H9 (cell line): ENCODE data around the gene USP40. TPM values are rescaled to one million over a fixed set of nuclear protein-coding genes. Genes with fewer than 3 reads are reported as not detected.

ENCODE experiments used
- DNase-seq: peaks from one replicate; pipeline ENCODE4 v3.0.0-alpha.2; 2017
- H2AFZ ChIP-seq: one replicate; pipeline ENCODE4 v1.6.1; 2013; ENCODE audit warnings: mild to moderate bottlenecking, low read length, control low read depth, moderate library complexity
- H2AK5ac ChIP-seq: 2 replicates; pipeline ENCODE4 v1.6.1; 2013; ENCODE audit warnings: low read length, control low read depth, mixed read lengths; ENCODE audit not compliant: insufficient read length
- H2BK120ac ChIP-seq: one replicate; pipeline ENCODE4 v1.6.1; 2013; ENCODE audit warnings: low read depth, mild to moderate bottlenecking, low read length, control low read depth, inconsistent platforms; ENCODE audit not compliant: poor library complexity, severe bottlenecking
- H2BK12ac ChIP-seq: 2 replicates; pipeline ENCODE4 v1.6.1; 2013; ENCODE audit warnings: low read length, control low read depth, mixed read lengths, low read depth; ENCODE audit not compliant: insufficient read length
- H2BK15ac ChIP-seq: 2 replicates; pipeline ENCODE4 v1.6.1; 2013; ENCODE audit warnings: low read depth, low read length, control low read depth
- H2BK20ac ChIP-seq: one replicate; pipeline ENCODE4 v1.6.1; 2013; ENCODE audit warnings: low read depth, mild to moderate bottlenecking, low read length, control low read depth, inconsistent platforms; ENCODE audit not compliant: poor library complexity, severe bottlenecking
- H2BK5ac ChIP-seq: 2 replicates; pipeline ENCODE4 v1.6.1; 2013; ENCODE audit warnings: low read length, control low read depth, mixed read lengths; ENCODE audit not compliant: insufficient read length
- H3K14ac ChIP-seq: 2 replicates; pipeline ENCODE4 v1.6.1; 2013; ENCODE audit warnings: low read length, control low read depth; ENCODE audit not compliant: insufficient read depth
- H3K18ac ChIP-seq: 2 replicates; pipeline ENCODE4 v1.6.1; 2013; ENCODE audit warnings: low read depth, mild to moderate bottlenecking, mixed read lengths, low read length, control low read depth; ENCODE audit not compliant: insufficient read length
- H3K23ac ChIP-seq: 2 replicates; pipeline ENCODE4 v1.6.1; 2013; ENCODE audit warnings: low read length, control low read depth, mixed read lengths, low read depth; ENCODE audit not compliant: insufficient read length
- H3K23me2 ChIP-seq: 2 replicates; pipeline ENCODE4 v1.6.1; 2013; ENCODE audit warnings: low read depth, mild to moderate bottlenecking, mixed read lengths, low read length, control low read depth; ENCODE audit not compliant: insufficient read length, poor library complexity, severe bottlenecking
- H3K27ac ChIP-seq: 2 replicates; pipeline ENCODE4 v1.5.1; 2013; ENCODE audit warnings: low read length, control low read depth, mixed read lengths, low read depth; ENCODE audit not compliant: insufficient read length
- H3K27me3 ChIP-seq: 2 replicates; pipeline ENCODE4 v1.6.1; 2013; ENCODE audit warnings: low read length, control low read depth, inconsistent platforms; ENCODE audit not compliant: insufficient read depth
- H3K4ac ChIP-seq: 2 replicates; pipeline ENCODE4 v1.6.1; 2013; ENCODE audit warnings: low read depth, mild to moderate bottlenecking, control low read depth, inconsistent platforms, low read length, moderate library complexity
- H3K4me1 ChIP-seq: 2 replicates; pipeline ENCODE4 v1.6.1; 2013; ENCODE audit warnings: low read length, control low read depth, inconsistent platforms; ENCODE audit not compliant: insufficient read depth
- H3K4me2 ChIP-seq: 2 replicates; pipeline ENCODE4 v1.6.1; 2013; ENCODE audit warnings: low read length, control low read depth, mixed read lengths; ENCODE audit not compliant: insufficient read length, insufficient read depth
- H3K56ac ChIP-seq: 2 replicates; pipeline ENCODE4 v1.6.1; 2013; ENCODE audit warnings: low read depth, mild to moderate bottlenecking, mixed read lengths, low read length, control low read depth; ENCODE audit not compliant: insufficient read length
- H3K79me1 ChIP-seq: 2 replicates; pipeline ENCODE4 v1.6.1; 2013; ENCODE audit warnings: low read depth, mild to moderate bottlenecking, moderate library complexity, low read length, control low read depth, inconsistent platforms; ENCODE audit not compliant: insufficient read depth, poor library complexity, severe bottlenecking
- H3K79me2 ChIP-seq: 2 replicates; pipeline ENCODE4 v1.6.1; 2013; ENCODE audit warnings: low read length, control low read depth, inconsistent platforms; ENCODE audit not compliant: insufficient read depth
- H3K9ac ChIP-seq: 2 replicates; pipeline ENCODE4 v1.6.1; 2013; ENCODE audit warnings: low read length, control low read depth, mixed read lengths; ENCODE audit not compliant: insufficient read length; ENCODE audit errors: extremely low read depth
- H3K9me3 ChIP-seq: one replicate; pipeline ENCODE4 v1.6.1; 2013; ENCODE audit warnings: low read depth, low read length, inconsistent platforms; ENCODE audit not compliant: control insufficient read depth
- H3T11ph ChIP-seq: one replicate; pipeline ENCODE4 v1.6.1; 2013; ENCODE audit warnings: mild to moderate bottlenecking, low read length, control low read depth, inconsistent platforms
- H4K20me1 ChIP-seq: one replicate; pipeline ENCODE4 v1.6.1; 2013; ENCODE audit not compliant: control insufficient read depth, insufficient read length, insufficient read depth
- H4K5ac ChIP-seq: 2 replicates; pipeline ENCODE4 v1.6.1; 2013; ENCODE audit warnings: low read depth, mild to moderate bottlenecking, mixed read lengths, low read length, control low read depth; ENCODE audit not compliant: insufficient read length
- H4K8ac ChIP-seq: replicated peaks from 2 replicates; pipeline ENCODE4 v1.6.1; 2013; ENCODE audit warnings: low read length, control low read depth, mixed read lengths, low read depth; ENCODE audit not compliant: insufficient read length
- H4K91ac ChIP-seq: 2 replicates; pipeline ENCODE4 v1.6.1; 2013; ENCODE audit warnings: low read depth, mild to moderate bottlenecking, moderate library complexity, mixed read lengths, low read length, control low read depth; ENCODE audit not compliant: insufficient read length
- H3K27ac Mint-ChIP-seq, 3 experiments: 2 replicates in 2 of 3; 3 replicates in 1 of 3; pipeline ENCODE4 v1.8.0; 2020 to 2021; ENCODE audit warnings: mixed read lengths in 3 of 3, mild to moderate bottlenecking in 1 of 3, moderate library complexity in 1 of 3
- H3K27me3 Mint-ChIP-seq: 2 replicates; pipeline ENCODE4 v1.8.0; 2021; ENCODE audit warnings: low read depth, mild to moderate bottlenecking, moderate library complexity, mixed read lengths
- H3K36me3 Mint-ChIP-seq, 3 experiments: 2 replicates in 2 of 3; 3 replicates in 1 of 3; pipeline ENCODE4 v1.8.0; 2020 to 2021; ENCODE audit warnings: low read depth in 3 of 3, mixed read lengths in 3 of 3; ENCODE audit not compliant: insufficient read depth in 1 of 3
- H3K4me1 Mint-ChIP-seq, 2 experiments: 2 replicates each; pipeline ENCODE4 v1.8.0; 2020; ENCODE audit warnings: mixed read lengths in 2 of 2
- H3K4me3 Mint-ChIP-seq, 2 experiments: 2 replicates in 1 of 2; 3 replicates in 1 of 2; pipeline ENCODE4 v1.8.0; 2020 to 2021; ENCODE audit warnings: mild to moderate bottlenecking in 2 of 2, mixed read lengths in 2 of 2, moderate library complexity in 1 of 2
- H3K9me3 Mint-ChIP-seq, 2 experiments: 2 replicates in 1 of 2; 3 replicates in 1 of 2; pipeline ENCODE4 v1.8.0; 2020; ENCODE audit warnings: mild to moderate bottlenecking in 2 of 2, mixed read lengths in 2 of 2, moderate library complexity in 1 of 2
- CTCF ChIP-seq: fragments of 200-600 bp; sonication (generic); conservative IDR thresholded peaks from 3 replicates; pipeline ENCODE4 v1.8.0; 2021; ENCODE audit warnings: antibody characterized with exemption, mild to moderate bottlenecking
- whole genome bisulfite sequencing: extraction: QIAGEN DNeasy Blood & Tissue Kit; methylation state at CpG from one replicate; pipeline ENCODE4 v1.1.7; 2013; ENCODE audit warnings: missing lambda C conversion rate, low lambda C conversion rate, mixed read lengths; ENCODE audit not compliant: insufficient read length; ENCODE audit errors: extremely low coverage; 5-methylcytosine and 5-hydroxymethylcytosine counted together
- total RNA-seq: library from RNA; stranded (reverse); gene quantifications from 2 replicates; pipeline ENCODE4 v1.2.1, GENCODE V29; 2021

Gene USP40
- total RNA-seq, 1 experiment from 2014 or later: 7.5 TPM

GRCh38 chr2:233481368-233482142 is 85.0 kb downstream of the USP40 start:
- H2AFZ ChIP-seq: no peak overlapping the region
- H2BK15ac ChIP-seq: no peak overlapping the region
- Mint-ChIP-seq H3K4me1 (no peaks in the 10 kb centered on the region), H3K4me3 (no peak overlapping the region), H3K9me3 (peaks cover 12 to 19% of the 10 kb centered on the region in 2 experiments), H3K27me3 (no peaks in the 10 kb centered on the region), H3K36me3 (peaks cover 26 to 42% (median 32%) of the 10 kb centered on the region in 3 experiments), H3K27ac (peak overlapping the region in 2 of 3 experiments; percentile 29 to 32; a peak in 2 of 7 replicates)
- H4K5ac ChIP-seq: no peak overlapping the region
- H2BK20ac ChIP-seq: no peak overlapping the region
- H4K20me1 ChIP-seq: peaks cover 2% of the 10 kb centered on the region
- H3K23me2 ChIP-seq: no peaks in the 10 kb centered on the region
- no peaks in the 10 kb centered on the region for H3K9me3 ChIP-seq
- no peak overlapping the region for H2AK5ac ChIP-seq
- WGBS: no CpG with 5 or more reads among the region's 22 CpGs
- H4K91ac ChIP-seq: no peak overlapping the region
- no peak for DNase-seq
- no peak overlapping the region for H2BK5ac ChIP-seq
- no peak overlapping the region for H2BK12ac ChIP-seq
- H3K27me3 ChIP-seq: no peaks in the 10 kb centered on the region
- no peak overlapping the region for H3K4ac ChIP-seq
- no peak overlapping the region for H3K18ac ChIP-seq
- H2BK120ac ChIP-seq: no peak overlapping the region
- no peaks in the 10 kb centered on the region for H3K79me1 ChIP-seq
- no peaks in the 10 kb centered on the region for H3K79me2 ChIP-seq
- no peak overlapping the region for H3K4me2 ChIP-seq
- H3T11ph ChIP-seq: no peak overlapping the region
- H3K27ac ChIP-seq: no peak overlapping the region
- TF ChIP-seq CTCF: no peak
- no peak overlapping the region for H3K56ac ChIP-seq
- H3K23ac ChIP-seq: no peak overlapping the region
- no peak overlapping the region for H4K8ac ChIP-seq
- no peak overlapping the region for H3K14ac ChIP-seq
- no peak overlapping the region for H3K9ac ChIP-seq
- no peaks in the 10 kb centered on the region for H3K4me1 ChIP-seq
